Panc1 (cell line): ENCODE data around the gene ASB7. TPM values are rescaled to one million over a fixed set of nuclear protein-coding genes. Genes with fewer than 3 reads are reported as not detected.

Experiments used
- ATAC-seq: fragments of 200-7000 bp; cut with Tn5 transposase; 2 replicates; pipeline ENCODE4 v1.9.1; 2020; ENCODE audit warnings: mild to moderate bottlenecking, moderate library complexity
- BruUV-seq: library from RNA; stranded (reverse); fragments of 400-500 nt; replicated peaks from 2 replicates; lab custom pipeline; 2021; lab: Mats Ljungman, UMichigan
- CTCF ChIA-PET: fragments of 300-600 bp; sonication (Branson Sonifier 250); formaldehyde crosslinking; loops from one replicate; lab custom pipeline; 2022; ENCODE audit warnings: antibody characterized with exemption; lab: Charles Lee
- POLR2A ChIA-PET: fragments of 300-600 bp; sonication (Branson Sonifier 250); formaldehyde crosslinking; loops from one replicate; lab custom pipeline; 2022; ENCODE audit warnings: antibody characterized with exemption; lab: Charles Lee
- DNase-seq: peaks from one replicate; pipeline ENCODE4 v3.0.0-alpha.2; 2010; ENCODE audit warnings: low read depth, low spot score
- H3K27ac ChIP-seq: 2 replicates; pipeline ENCODE4 v1.5.1; 2011; ENCODE audit warnings: mild to moderate bottlenecking, low read length, inconsistent platforms
- H3K27me3 ChIP-seq: fragments of 200-500 bp; sonication (Bioruptor generic); 2 replicates; pipeline ENCODE4 v1.6.0; 2014; ENCODE audit warnings: low read length, inconsistent platforms; ENCODE audit not compliant: control insufficient read depth, insufficient read depth
- H3K36me3 ChIP-seq: fragments of 200-500 bp; sonication (Bioruptor generic); 2 replicates; pipeline ENCODE4 v1.5.1; 2014; ENCODE audit warnings: inconsistent platforms, mild to moderate bottlenecking, low read length, moderate library complexity; ENCODE audit not compliant: control insufficient read depth, insufficient read depth
- H3K4me1 ChIP-seq: 2 replicates; pipeline ENCODE4 v1.5.1; 2011; ENCODE audit warnings: inconsistent platforms, mild to moderate bottlenecking, low read length, moderate library complexity; ENCODE audit not compliant: control insufficient read depth, insufficient read depth
- H3K4me3 ChIP-seq, 2 experiments: 2 replicates each; pipeline ENCODE4 v1.5.1; 2011 to 2012; ENCODE audit warnings: low read depth in 2 of 2, low read length in 2 of 2, mild to moderate bottlenecking in 2 of 2, inconsistent platforms in 1 of 2, moderate library complexity in 1 of 2
- H3K9me3 ChIP-seq: fragments of 200-500 bp; sonication (Bioruptor generic); 2 replicates; pipeline ENCODE4 v1.5.1; 2014; ENCODE audit warnings: low read depth, mild to moderate bottlenecking, inconsistent platforms, low read length, moderate library complexity; ENCODE audit not compliant: control insufficient read depth, insufficient read depth
- CTCF ChIP-seq: fragments of 450-650 bp; IDR thresholded peaks from 2 replicates; pipeline ENCODE4 v1.5.1; 2017; ENCODE audit warnings: mild to moderate bottlenecking
- POLR2AphosphoS5 ChIP-seq: IDR thresholded peaks from 2 replicates; pipeline ENCODE4 v1.6.1; 2012; ENCODE audit warnings: mild to moderate bottlenecking, low read depth, low read length, moderate library complexity
- REST ChIP-seq, 2 experiments: IDR thresholded peaks; 2 replicates each; pipeline ENCODE4 v1.6.1; 2011 to 2012; ENCODE audit warnings: low read depth in 2 of 2, control low read depth in 1 of 2, low read length in 1 of 2, mild to moderate bottlenecking in 1 of 2, moderate library complexity in 1 of 2; ENCODE audit not compliant: insufficient read depth in 1 of 2
- SIN3A ChIP-seq: IDR thresholded peaks from 2 replicates; pipeline ENCODE4 v1.6.1; 2012; ENCODE audit warnings: low read depth, mild to moderate bottlenecking, low read length, moderate library complexity, borderline replicate concordance; ENCODE audit not compliant: insufficient read depth
- TCF7L2 ChIP-seq: IDR thresholded peaks from 2 replicates; pipeline ENCODE4 v1.6.1; 2011; ENCODE audit warnings: mild to moderate bottlenecking, low read depth, low read length, inconsistent platforms
- in situ Hi-C: cut with HindIII; loops from 2 replicates; pipeline ENCODE4 v1.10.0; 2016; ENCODE audit warnings: low sequenced_read_pairs, low pct_unique_long_range_greater_than_20kb
- intact Hi-C: fragments of 100-400 bp; cut with micrococcal nuclease; formaldehyde crosslinking; loops from one replicate; pipeline ENCODE4 v1.10.0; 2022; ENCODE audit not compliant: unreplicated experiment
- total RNA-seq: library from RNA; stranded (reverse); gene quantifications from one replicate; pipeline ENCODE4 v1.2.1, GENCODE V29; 2021; ENCODE audit not compliant: unreplicated experiment

The ASB7 gene
- total RNA-seq, 1 experiment from 2014 or later: 18.1 TPM

DNA sequence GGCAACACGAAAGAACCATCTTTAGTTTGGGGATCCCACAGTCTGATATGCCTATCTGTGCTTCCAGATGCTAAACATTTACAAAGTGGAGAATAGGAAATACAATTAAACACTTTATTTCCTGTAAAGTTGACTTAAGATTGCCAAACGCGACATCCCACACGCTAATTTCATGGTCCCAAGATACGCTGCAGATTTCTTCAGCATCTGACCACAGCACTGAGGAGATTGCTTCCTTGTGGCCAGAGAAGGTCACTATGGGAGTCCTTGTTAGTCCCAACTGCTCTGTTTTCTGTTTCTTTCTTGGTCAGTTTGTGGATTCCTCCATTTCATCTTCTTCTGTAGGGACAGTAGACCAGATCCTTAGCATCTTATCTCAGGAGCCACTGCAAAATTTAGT, 43.3 kb downstream of the ASB7 start:
- no peak overlapping the region for H3K4me3 ChIP-seq
- ATAC-seq (no peak), DNase-seq (no peak)
- no peaks in the 10 kb centered on the region for H3K36me3 ChIP-seq
- no TSS peak for BruUV-seq
- in situ Hi-C loops (no loop called here), intact Hi-C loops (no loop called here)
- H3K27me3 ChIP-seq: no peaks in the 10 kb centered on the region
- no peaks in the 10 kb centered on the region for H3K4me1 ChIP-seq
- no peaks in the 10 kb centered on the region for H3K9me3 ChIP-seq
- ChIA-PET CTCF (no interaction called here), POLR2A (no interaction called here)
- TF ChIP-seq TCF7L2 (no peak), REST (IDR thresholded peaks at IDR 0.05; ENCODE audit: insufficient read depth in 1 of 2, low read depth in 2 of 2, low read length in 1 of 2) (no peak), CTCF (no peak), SIN3A (no peak), POLR2AphosphoS5 (no peak)
- H3K27ac ChIP-seq: no peak overlapping the region

DNA sequence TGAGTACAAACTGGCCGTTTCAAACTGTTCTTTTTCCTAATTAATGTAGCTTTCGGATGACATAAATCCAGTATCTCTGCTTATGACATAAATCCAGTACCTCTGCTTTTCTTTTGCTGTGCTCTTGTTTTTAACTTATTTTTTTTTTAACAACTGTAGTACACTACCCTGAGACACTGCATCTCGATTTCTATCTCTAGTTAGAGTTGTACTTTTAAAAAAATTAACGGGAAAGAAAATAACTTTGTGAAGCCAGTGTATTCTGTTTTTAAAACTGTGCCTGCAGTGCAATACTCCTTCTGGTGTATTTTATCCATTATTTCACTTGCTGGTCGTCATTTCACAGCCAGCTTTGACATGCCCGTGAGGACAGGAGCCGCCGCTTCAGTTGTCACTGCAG, 46.6 kb downstream of the ASB7 start:
- Histone ChIP-seq H3K9me3 (no peaks in the 10 kb centered on the region), H3K4me3 (no peak overlapping the region), H3K27me3 (no peaks in the 10 kb centered on the region), H3K36me3 (no peaks in the 10 kb centered on the region), H3K4me1 (no peaks in the 10 kb centered on the region), H3K27ac (no peak overlapping the region)
- CTCF ChIA-PET: no interaction called here
- DNase-seq (no peak), ATAC-seq (no peak)
- in situ Hi-C loops (no loop called here), intact Hi-C loops (no loop called here)
- POLR2A ChIA-PET: no interaction called here
- no peak for TF ChIP-seq SIN3A
- TF ChIP-seq POLR2AphosphoS5: no peak
- TF ChIP-seq CTCF: no peak
- no peak for TF ChIP-seq REST (IDR thresholded peaks at IDR 0.05; ENCODE audit: insufficient read depth in 1 of 2, low read depth in 2 of 2, low read length in 1 of 2)
- no peak for TF ChIP-seq TCF7L2
- no TSS peak for BruUV-seq
